HG02973 (cell line): Measurements from ENCODE around the gene BGN.

Source experiments
- ATAC-seq: cut with Tn5 transposase; IDR thresholded peaks from one replicate; pipeline ENCODE4 v1.9.1; 2021; ENCODE audit warnings: moderate library complexity; ENCODE audit not compliant: unreplicated experiment

The BGN gene

DNA sequence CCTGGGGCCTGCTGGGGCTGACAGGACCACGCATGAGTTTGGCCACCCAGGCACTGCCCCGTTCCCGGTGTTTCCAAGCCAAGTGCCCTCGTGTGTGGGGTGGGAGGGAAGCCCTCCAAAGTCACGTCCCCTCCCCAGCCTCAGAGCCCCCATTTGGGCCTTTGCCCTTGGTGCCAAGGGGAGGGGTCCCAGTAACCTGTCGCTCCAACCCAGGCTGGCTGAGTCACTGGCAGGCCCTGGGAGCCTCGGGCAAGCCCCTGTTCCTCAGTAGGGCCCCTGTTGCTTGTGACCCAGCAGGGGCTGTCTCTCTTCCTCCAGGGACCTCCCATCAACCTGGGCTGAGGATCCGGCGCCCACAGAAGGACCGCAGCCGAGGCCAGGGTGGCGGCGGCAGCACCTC is 13.7 kb upstream of the BGN start:
- no peak for ATAC-seq

DNA sequence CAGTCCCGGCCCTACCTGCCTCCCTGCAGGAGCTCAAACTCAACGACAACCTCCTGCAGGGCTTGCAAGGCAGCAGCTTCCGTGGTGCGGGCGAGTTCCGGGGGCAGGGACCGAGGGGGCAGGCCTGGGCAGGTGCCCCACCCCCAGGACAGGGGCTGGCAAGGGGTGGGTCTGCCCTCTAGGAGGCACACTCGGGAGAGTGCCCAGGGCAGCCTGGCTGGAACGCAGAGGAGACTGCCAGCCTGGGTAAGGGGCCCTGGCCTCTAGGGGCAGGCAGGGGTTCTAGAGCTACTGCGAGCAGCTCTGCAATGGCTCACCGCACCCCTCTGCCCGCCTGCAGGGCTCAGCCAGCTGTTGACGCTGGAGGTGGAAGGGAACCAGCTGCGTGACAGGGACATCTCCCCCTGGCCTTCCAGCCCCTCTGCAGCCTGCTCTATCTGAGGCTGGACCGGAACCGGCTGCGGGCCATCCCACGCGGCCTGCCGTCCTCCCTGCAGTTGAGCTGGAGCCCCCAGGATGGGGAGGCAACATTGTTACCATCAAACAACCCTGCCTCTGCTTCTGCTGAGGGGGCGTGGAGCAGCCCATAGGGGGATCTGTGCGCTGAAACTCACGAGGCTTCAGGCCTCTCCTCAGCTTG is 12.3 kb upstream of the BGN start:
- ATAC-seq: no peak

GRCh38 chrX:153485396-153486080 is 9.2 kb upstream of the BGN start:
- ATAC-seq: no peak

GRCh38 chrX:153486171-153486570 is 8.6 kb upstream of the BGN start:
- ATAC-seq: no peak

DNA sequence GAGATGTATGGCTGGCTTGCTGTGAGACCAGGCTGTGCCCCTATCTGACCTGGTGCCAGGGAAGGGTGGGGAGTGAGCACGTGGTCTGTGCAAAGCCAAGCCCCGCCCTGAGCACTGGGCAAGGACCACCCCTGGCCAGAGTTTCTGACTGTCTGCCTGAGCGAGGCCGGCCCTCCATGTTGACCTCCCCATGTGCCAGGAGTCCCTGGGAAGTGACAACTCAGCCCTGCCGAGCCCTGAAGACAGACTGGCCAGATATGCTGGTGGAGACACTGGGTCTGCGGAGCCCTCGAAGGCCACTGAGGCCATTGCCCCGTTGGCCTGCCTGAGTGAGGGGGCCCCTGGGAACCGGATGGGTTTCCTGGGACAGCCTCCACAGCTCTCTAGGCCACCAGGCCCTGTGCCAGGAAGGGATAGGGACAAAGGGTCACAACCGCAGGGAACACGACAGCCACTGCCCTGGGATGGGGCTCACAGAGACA is 7.1 kb upstream of the BGN start:
- ATAC-seq: no peak

- no peak for ATAC-seq
These were observed 6.4 kb upstream of the BGN start for GRCh38 chrX:153488231-153488914.

DNA sequence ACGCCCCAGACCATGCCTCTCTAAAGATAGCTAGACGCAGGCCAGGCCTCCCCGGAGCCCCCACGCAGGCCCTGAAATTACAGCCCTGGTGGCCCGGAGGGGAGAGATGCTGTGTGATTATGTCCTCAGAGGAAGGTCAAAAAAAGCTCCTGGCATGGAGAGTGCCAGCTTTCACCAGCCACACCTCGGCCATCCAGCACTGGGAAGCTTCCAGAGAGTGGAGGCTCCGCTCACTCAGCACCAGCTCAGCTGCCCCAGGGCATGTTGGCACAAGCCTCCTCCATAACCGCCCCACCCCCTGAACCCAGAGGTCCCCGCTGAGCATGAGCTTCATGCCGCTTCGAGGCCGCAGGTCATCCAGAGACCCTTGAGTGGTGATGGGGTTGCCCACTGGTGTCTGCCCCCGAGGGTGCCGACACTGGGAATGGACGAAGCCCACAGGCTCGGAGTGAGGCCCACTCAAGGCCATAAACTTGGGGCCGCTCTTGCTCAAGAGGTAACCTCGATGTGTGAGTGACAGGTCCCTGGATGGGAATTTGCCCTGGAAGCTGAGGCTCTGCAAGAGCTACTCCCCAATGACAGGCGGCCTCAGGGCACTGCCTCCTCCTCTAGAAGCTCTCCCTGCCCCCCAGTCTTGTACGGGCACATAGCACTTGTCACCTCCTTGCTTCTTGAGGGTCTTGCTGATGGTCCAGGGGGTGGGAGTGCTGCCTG is 4.4 kb upstream of the BGN start:
- no peak for ATAC-seq

GRCh38 chrX:153491351-153491914 is 3.3 kb upstream of the BGN start:
- no peak for ATAC-seq

GRCh38 chrX:153491918-153492317 is 2.9 kb upstream of the BGN start:
- no peak for ATAC-seq

GRCh38 chrX:153492543-153492942 is 2.2 kb upstream of the BGN start:
- ATAC-seq: no peak

DNA sequence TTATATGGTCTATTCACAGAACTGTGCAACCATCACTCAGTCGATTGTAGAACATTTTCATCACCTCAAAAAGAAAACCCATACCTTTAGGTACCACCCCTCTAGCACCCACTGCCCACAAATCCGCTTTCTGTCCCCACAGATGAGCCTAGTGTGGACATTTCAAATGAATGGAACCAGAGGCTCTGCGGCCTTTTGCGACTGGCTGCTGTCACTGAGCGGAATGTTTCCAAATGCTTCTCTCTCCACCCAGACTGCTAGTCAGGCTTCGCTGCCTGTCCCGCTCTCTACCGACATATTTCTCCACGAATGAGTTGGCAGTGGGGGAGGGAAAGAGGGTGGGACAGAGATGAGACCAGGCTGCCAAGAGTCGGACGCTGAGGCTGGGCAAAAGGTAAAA is 1.7 kb upstream of the BGN start:
- ATAC-seq: no peak

DNA sequence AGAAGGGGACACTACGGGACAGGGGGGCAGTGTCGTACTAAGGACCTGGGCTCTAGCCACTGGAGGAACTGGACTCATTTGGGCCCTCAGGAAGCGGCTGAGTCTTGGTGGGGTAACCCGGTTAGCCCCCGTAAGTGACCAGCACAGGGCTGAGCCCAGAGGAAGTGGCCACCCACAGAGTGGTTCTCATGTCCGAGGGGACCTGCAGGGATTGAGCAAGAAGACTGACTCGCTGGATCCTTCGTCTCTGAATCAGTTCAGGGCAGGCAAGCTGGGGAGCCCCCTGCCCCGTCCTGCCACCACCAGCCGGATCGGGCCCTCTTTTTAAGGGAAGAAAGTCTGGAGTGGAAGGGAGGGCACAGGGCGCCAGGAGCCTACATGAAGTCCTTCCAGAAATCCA is 719 bp upstream of the BGN start:
- ATAC-seq: no peak

- no peak for ATAC-seq
These were observed 577 bp downstream of the BGN start for GRCh38 chrX:153495362-153495751.

DNA sequence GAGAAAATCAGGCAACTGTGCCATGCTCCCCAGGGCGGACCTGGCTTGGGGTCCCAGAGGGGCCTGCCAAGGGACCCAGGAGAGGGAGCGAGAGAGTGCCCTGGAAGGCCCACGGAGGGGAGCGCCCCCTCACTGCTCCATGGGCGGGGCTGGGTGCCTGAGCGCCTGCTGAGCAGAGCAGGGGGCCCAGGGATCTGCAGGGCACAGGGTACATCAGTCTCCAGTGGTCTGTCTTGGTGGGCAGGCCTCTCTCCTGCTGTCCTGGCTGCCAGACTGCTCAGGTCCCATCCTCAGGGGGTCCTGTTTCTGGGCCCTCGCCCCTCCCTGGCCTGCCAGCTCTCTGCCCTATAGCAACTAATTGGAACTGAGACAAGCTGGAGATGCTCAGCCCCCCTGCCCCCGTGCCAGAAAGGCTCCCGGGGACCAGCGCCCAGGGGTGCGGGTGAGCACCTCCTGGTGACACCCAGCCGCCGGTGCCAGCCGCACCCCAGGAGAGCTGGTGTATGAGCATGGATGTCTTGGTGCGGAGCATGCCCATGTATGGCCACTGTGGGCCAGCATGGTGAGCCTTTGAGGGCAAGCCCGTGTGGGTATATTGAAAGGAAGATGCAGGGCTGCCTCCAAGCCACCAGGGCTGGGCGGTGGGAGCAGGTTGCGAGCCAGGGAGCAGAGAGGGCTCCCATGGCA is 1.3 kb downstream of the BGN start:
- no peak for ATAC-seq

- ATAC-seq: no peak
These were observed 1.8 kb downstream of the BGN start for GRCh38 chrX:153496590-153496959.

GRCh38 chrX:153498453-153498852 is 3.7 kb downstream of the BGN start:
- ATAC-seq: no peak

GRCh38 chrX:153499341-153499740 is 4.6 kb downstream of the BGN start:
- ATAC-seq: no peak

DNA sequence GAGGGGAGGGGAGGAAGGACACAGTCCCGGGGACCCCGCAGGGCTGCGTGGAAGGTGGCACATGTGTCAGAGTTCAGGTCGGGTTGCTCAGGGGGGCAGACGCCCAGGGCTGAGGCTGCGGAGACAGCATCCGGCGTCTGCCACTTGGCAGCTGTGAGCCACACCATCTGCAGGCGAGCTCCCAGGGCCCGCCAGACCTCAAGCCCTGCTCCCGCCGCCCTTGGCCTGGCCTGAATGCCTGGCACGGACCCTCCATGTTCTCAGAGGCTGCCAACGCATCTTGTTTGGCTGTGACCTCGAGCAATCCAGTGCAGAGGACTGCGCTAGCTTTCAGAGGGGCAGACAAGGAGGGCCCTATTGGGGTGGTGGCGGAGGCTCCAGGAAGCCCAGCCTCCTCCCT is 5.1 kb downstream of the BGN start:
- no peak for ATAC-seq

DNA sequence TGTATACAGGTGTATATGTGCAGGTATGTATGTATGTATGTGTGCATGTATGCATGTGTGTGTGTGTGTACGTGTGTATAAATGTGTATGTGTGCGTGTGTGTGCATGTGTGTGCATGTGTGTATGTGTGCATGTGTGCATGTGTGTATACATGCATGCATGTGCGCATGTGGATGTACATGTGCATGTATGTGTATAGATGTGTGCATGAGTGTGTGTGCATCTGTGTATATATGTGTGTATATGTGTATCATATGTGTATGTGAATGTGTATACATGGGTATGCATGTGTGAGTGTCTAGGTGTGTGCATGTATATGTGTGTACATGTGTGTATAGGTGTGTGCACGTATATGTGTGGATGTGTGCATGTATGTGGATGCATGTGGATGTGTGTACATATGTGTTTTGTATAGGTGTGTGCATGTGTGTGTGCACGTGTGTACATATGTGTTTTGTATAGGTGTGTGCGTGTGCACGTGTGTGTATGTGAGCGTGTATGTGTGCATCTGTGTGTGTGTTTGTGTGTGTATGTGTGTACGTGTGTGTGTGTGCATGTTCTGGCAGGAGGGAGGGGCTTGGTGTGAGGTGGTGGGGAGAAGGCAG is 6.0 kb downstream of the BGN start:
- ATAC-seq: no peak

GRCh38 chrX:153501530-153501929 is 6.8 kb downstream of the BGN start:
- no peak for ATAC-seq
